A549 (cell line): ENCODE results near the gene IQSEC3.

ENCODE experiments used
- BCL3 ChIP-seq: fragments of >200 bp; sonication (Bioruptor Twin); formaldehyde crosslinking; IDR thresholded peaks from 3 replicates; pipeline ENCODE4 v1.6.1; 2016
- CHD4 ChIP-seq: fragments of 200-600 bp; sonication (generic); IDR thresholded peaks from 2 replicates; pipeline ENCODE4 v1.6.1; 2016; ENCODE audit warnings: antibody characterized with exemption, mild to moderate bottlenecking, borderline replicate concordance
- CTCF ChIP-seq: fragments of >200 bp; sonication (Bioruptor Twin); formaldehyde crosslinking; IDR thresholded peaks from 3 replicates; pipeline ENCODE4 v1.5.1; 2016
- HDAC2 ChIP-seq: fragments of 200-600 bp; sonication (generic); IDR thresholded peaks from 2 replicates; pipeline ENCODE4 v1.6.1; 2016
- MAFK ChIP-seq: fragments of 450-650 bp; IDR thresholded peaks from 2 replicates; pipeline ENCODE4 v1.6.1; 2014; ENCODE audit not compliant: partially characterized antibody
- PHF8 ChIP-seq: fragments of 200-600 bp; sonication (generic); IDR thresholded peaks from 2 replicates; pipeline ENCODE4 v1.6.1; 2016; ENCODE audit warnings: low read depth, mild to moderate bottlenecking, antibody characterized with exemption, moderate library complexity, borderline replicate concordance
- POLR2A ChIP-seq: IDR thresholded peaks from 2 replicates; pipeline ENCODE4 v1.6.1; 2012; ENCODE audit warnings: mild to moderate bottlenecking, low read length
- RCOR1 ChIP-seq: fragments of 150-350 bp; IDR thresholded peaks from 2 replicates; pipeline ENCODE4 v1.6.1; 2014; ENCODE audit warnings: antibody characterized with exemption, low read length, low read depth
- SREBF2 ChIP-seq: fragments of 450-650 bp; IDR thresholded peaks from 2 replicates; pipeline ENCODE4 v1.6.1; 2014; ENCODE audit warnings: mild to moderate bottlenecking, moderate library complexity

- no peak for TF ChIP-seq POLR2A
- no peak for TF ChIP-seq BCL3
- no peak for TF ChIP-seq CTCF
- TF ChIP-seq SREBF2: no peak
- no peak for TF ChIP-seq PHF8
- no peak for TF ChIP-seq HDAC2
- TF ChIP-seq RCOR1: no peak
- no peak for TF ChIP-seq CHD4
- TF ChIP-seq MAFK: no peak
These were observed 153.9 kb downstream of the IQSEC3 start for GRCh38 chr12:220491-220890.
